Measurements from ENCODE around the gene FAM240B.

Gene FAM240B

GRCh38 chr9:38720083-38720745, at the start of gene FAM240B:
FAM240B (minus strand) TSS chr9:38720133; CDS start chr9:38703999, 16,134 bp downstream.
- no peak for DNase-seq (ENCODE audit: low read depth)

GRCh38 chr9:38768351-38768761, 48.4 kb upstream of the FAM240B start:
- no peak for DNase-seq (ENCODE audit: low read depth)

- no peak for DNase-seq (ENCODE audit: low read depth)
Measured at GRCh38 chr9:38765101-38765500, 45.2 kb upstream of the FAM240B start.

GRCh38 chr9:38761999-38762398, 42.1 kb upstream of the FAM240B start:
- DNase-seq (ENCODE audit: low read depth) = no peak

- DNase-seq (ENCODE audit: low read depth) = no peak
Measured at GRCh38 chr9:38761339-38761738, 41.4 kb upstream of the FAM240B start.

- DNase-seq (ENCODE audit: low read depth) = no peak
Measured at GRCh38 chr9:38756702-38757101, 36.8 kb upstream of the FAM240B start.

- no peak for DNase-seq (ENCODE audit: low read depth)
Measured at GRCh38 chr9:38747941-38748340, 28.0 kb upstream of the FAM240B start.

GRCh38 chr9:38747067-38747466, 27.1 kb upstream of the FAM240B start:
- no peak for DNase-seq (ENCODE audit: low read depth)

- DNase-seq (ENCODE audit: low read depth) = no peak
Measured at GRCh38 chr9:38746303-38746702, 26.4 kb upstream of the FAM240B start.

- no peak for DNase-seq (ENCODE audit: low read depth)
Measured at GRCh38 chr9:38744484-38744883, 24.6 kb upstream of the FAM240B start.

GRCh38 chr9:38737246-38737645, 17.3 kb upstream of the FAM240B start:
- DNase-seq (ENCODE audit: low read depth) = no peak

GRCh38 chr9:38734831-38735230, 14.9 kb upstream of the FAM240B start:
- DNase-seq (ENCODE audit: low read depth) = no peak

- DNase-seq (ENCODE audit: low read depth) = no peak
Measured at GRCh38 chr9:38733503-38733902, 13.6 kb upstream of the FAM240B start.

- DNase-seq (ENCODE audit: low read depth) = no peak
Measured at GRCh38 chr9:38732885-38733284, 13.0 kb upstream of the FAM240B start.

GRCh38 chr9:38727497-38728001, 7.6 kb upstream of the FAM240B start:
- no peak for DNase-seq (ENCODE audit: low read depth)

GRCh38 chr9:38724754-38725153, 4.8 kb upstream of the FAM240B start:
- no peak for DNase-seq (ENCODE audit: low read depth)

- DNase-seq (ENCODE audit: low read depth) = no peak
Measured at GRCh38 chr9:38718148-38718547, 1.8 kb downstream of the FAM240B start.

GRCh38 chr9:38715684-38716083, 4.2 kb downstream of the FAM240B start:
- DNase-seq (ENCODE audit: low read depth) = no peak

GRCh38 chr9:38713426-38713825, 6.5 kb downstream of the FAM240B start:
- no peak for DNase-seq (ENCODE audit: low read depth)

GRCh38 chr9:38708759-38709158, 11.2 kb downstream of the FAM240B start:
- DNase-seq (ENCODE audit: low read depth) = no peak

GRCh38 chr9:38707885-38708637, 11.9 kb downstream of the FAM240B start:
- DNase-seq (ENCODE audit: low read depth) = no peak

- DNase-seq (ENCODE audit: low read depth) = no peak
Measured at GRCh38 chr9:38706493-38706892, 13.4 kb downstream of the FAM240B start.

- no peak for DNase-seq (ENCODE audit: low read depth)
Measured at GRCh38 chr9:38705917-38706316, 14.0 kb downstream of the FAM240B start.
